A549 (cell line): ENCODE data around the gene STYK1. TPM values are rescaled to one million over a fixed set of nuclear protein-coding genes. Genes with fewer than 3 reads are reported as not detected.

Experiments used
- ATAC-seq, 2 experiments: fragments of 200-7000 bp in 1 of 2; fragments of >200 bp in 1 of 2; cut with Nextera tagmentation in 1 of 2; cut with Tn5 transposase in 1 of 2; 3 replicates each; pipeline versions ENCODE4 v1.8.0 to v1.9.1; 2018 to 2020; ENCODE audit warnings: mild to moderate bottlenecking in 1 of 2, moderate library complexity in 1 of 2
- CTCF ChIA-PET: fragments of 300-600 bp; sonication (Branson Sonifier 250); formaldehyde crosslinking; extraction: SDS; loops from one replicate; lab custom pipeline; 2021; ENCODE audit warnings: antibody characterized with exemption, inconsistent platforms; lab: Yijun Ruan, JAX
- POLR2A ChIA-PET: fragments of 350-600 bp; formaldehyde crosslinking; extraction: SDS; loops from one replicate; lab custom pipeline; 2021; ENCODE audit warnings: antibody characterized with exemption, inconsistent platforms; lab: Yijun Ruan, JAX
- DNase-seq, 2 experiments: peaks; one replicate each; pipeline versions ENCODE4 v3.0.0 to v3.0.0-alpha.2; 2011 to 2016; ENCODE audit warnings: low read depth in 1 of 2, low spot score in 1 of 2
- FAIRE-seq: peaks from 2 replicates; lab custom pipeline; 2011; peaks lifted over from hg19 to GRCh38; lab: Jason Lieb, UNC
- H3K27ac ChIP-seq, 2 experiments: fragments of >200 bp; sonication (Bioruptor Twin); formaldehyde crosslinking; 3 replicates each; pipeline ENCODE4 v1.5.1; 2016 to 2017
- H3K4me1 ChIP-seq: fragments of >200 bp; sonication (Bioruptor Twin); formaldehyde crosslinking; 3 replicates; pipeline ENCODE4 v1.6.1; 2016
- H3K4me2 ChIP-seq: fragments of >200 bp; sonication (Bioruptor Twin); formaldehyde crosslinking; 3 replicates; pipeline ENCODE4 v1.6.1; 2016
- H3K4me3 ChIP-seq: fragments of >200 bp; sonication (Bioruptor Twin); formaldehyde crosslinking; 3 replicates; pipeline ENCODE4 v1.5.1; 2016
- H3K9me3 ChIP-seq: fragments of >200 bp; sonication (Bioruptor Twin); formaldehyde crosslinking; 3 replicates; pipeline ENCODE4 v1.6.1; 2016
- ATOH8 ChIP-seq: fragments of 250-450 bp; sonication (Bioruptor Pico); IDR thresholded peaks from 2 replicates; pipeline ENCODE4 v1.5.0; 2020; ENCODE audit warnings: low read depth, mild to moderate bottlenecking, moderate library complexity
- BCL3 ChIP-seq: fragments of >200 bp; sonication (Bioruptor Twin); formaldehyde crosslinking; IDR thresholded peaks from 3 replicates; pipeline ENCODE4 v1.6.1; 2016
- BHLHE40 ChIP-seq: IDR thresholded peaks from 2 replicates; pipeline ENCODE4 v1.6.1; 2012; ENCODE audit warnings: low read depth, low read length, inconsistent platforms
- CBX2 ChIP-seq: fragments of 200-600 bp; sonication (generic); IDR thresholded peaks from 2 replicates; pipeline ENCODE4 v1.6.1; 2016; ENCODE audit warnings: low read depth, mild to moderate bottlenecking, borderline replicate concordance
- CBX8 ChIP-seq: fragments of 200-600 bp; sonication (generic); IDR thresholded peaks from 2 replicates; pipeline ENCODE4 v1.6.1; 2016
- CEBPB ChIP-seq, 2 experiments: fragments of >200 bp in 1 of 2; sonication (Bioruptor Twin) in 1 of 2; formaldehyde crosslinking in 1 of 2; IDR thresholded peaks; 2 replicates each; pipeline ENCODE4 v1.6.1; 2012 to 2016
- CHD4 ChIP-seq: fragments of 200-600 bp; sonication (generic); IDR thresholded peaks from 2 replicates; pipeline ENCODE4 v1.6.1; 2016; ENCODE audit warnings: antibody characterized with exemption, mild to moderate bottlenecking, borderline replicate concordance
- EHMT2 ChIP-seq: fragments of 200-600 bp; sonication (generic); IDR thresholded peaks from 2 replicates; pipeline ENCODE4 v1.6.1; 2016; ENCODE audit warnings: antibody characterized with exemption, low read depth, mild to moderate bottlenecking, moderate library complexity
- ESRRA ChIP-seq: fragments of 150-350 bp; IDR thresholded peaks from 2 replicates; pipeline ENCODE4 v1.6.1; 2014; ENCODE audit warnings: mild to moderate bottlenecking, low read length, borderline replicate concordance
- GATA3 ChIP-seq: IDR thresholded peaks from 2 replicates; pipeline ENCODE4 v1.6.1; 2012; ENCODE audit warnings: borderline replicate concordance
- HES2 ChIP-seq: fragments of >200 bp; sonication (Bioruptor Twin); formaldehyde crosslinking; IDR thresholded peaks from 2 replicates; pipeline ENCODE4 v1.6.1; 2016
- HMGXB4 ChIP-seq: fragments of 250-450 bp; sonication (Bioruptor Pico); IDR thresholded peaks from 2 replicates; pipeline ENCODE4 v1.5.0; 2021; ENCODE audit warnings: mild to moderate bottlenecking, moderate library complexity, borderline replicate concordance
- HOXB13 ChIP-seq: fragments of 250-450 bp; sonication (Bioruptor Pico); IDR thresholded peaks from 2 replicates; pipeline ENCODE4 v1.5.0; 2020; ENCODE audit warnings: low read depth, mild to moderate bottlenecking, moderate library complexity
- HOXB5 ChIP-seq: fragments of 250-450 bp; sonication (Bioruptor Pico); IDR thresholded peaks from 2 replicates; pipeline ENCODE4 v1.5.0; 2020; ENCODE audit warnings: mild to moderate bottlenecking, moderate library complexity
- JUN ChIP-seq, 2 experiments: fragments of >200 bp; sonication (Bioruptor Twin); formaldehyde crosslinking; IDR thresholded peaks; 2 replicates in 1 of 2; 3 replicates in 1 of 2; pipeline ENCODE4 v1.6.1; 2016 to 2017
- MYC ChIP-seq: IDR thresholded peaks from 2 replicates; pipeline ENCODE4 v1.6.1; 2012; ENCODE audit warnings: mild to moderate bottlenecking, inconsistent platforms, low read length, improper control_type of control experiment, borderline replicate concordance
- NPAS2 ChIP-seq: fragments of 250-450 bp; sonication (Bioruptor Pico); IDR thresholded peaks from 2 replicates; pipeline ENCODE4 v1.8.0; 2022; ENCODE audit warnings: mild to moderate bottlenecking, moderate library complexity, borderline replicate concordance
- PBX3 ChIP-seq: IDR thresholded peaks from 2 replicates; pipeline ENCODE4 v1.6.1; 2012
- POLR2A ChIP-seq: IDR thresholded peaks from 2 replicates; pipeline ENCODE4 v1.6.1; 2012; ENCODE audit warnings: mild to moderate bottlenecking, low read length
- REST ChIP-seq: fragments of 200-600 bp; sonication (generic); IDR thresholded peaks from 2 replicates; pipeline ENCODE4 v1.6.1; 2016; ENCODE audit warnings: antibody characterized with exemption, mild to moderate bottlenecking, moderate library complexity
- RFX5 ChIP-seq: fragments of 450-650 bp; IDR thresholded peaks from 2 replicates; pipeline ENCODE4 v1.7.1; 2014; ENCODE audit warnings: antibody characterized with exemption, mild to moderate bottlenecking, moderate library complexity
- SMC3 ChIP-seq: fragments of >200 bp; sonication (Bioruptor Twin); formaldehyde crosslinking; IDR thresholded peaks from 3 replicates; pipeline ENCODE4 v1.6.1; 2018; ENCODE audit warnings: inconsistent platforms
- SREBF2 ChIP-seq: fragments of 450-650 bp; IDR thresholded peaks from 2 replicates; pipeline ENCODE4 v1.6.1; 2014; ENCODE audit warnings: mild to moderate bottlenecking, moderate library complexity
- USF2 ChIP-seq: fragments of 450-650 bp; IDR thresholded peaks from 2 replicates; pipeline ENCODE4 v1.6.1; 2014; ENCODE audit warnings: antibody characterized with exemption
- ZSCAN20 ChIP-seq: fragments of 250-450 bp; sonication (Bioruptor Pico); IDR thresholded peaks from 2 replicates; pipeline ENCODE4 v1.8.0; 2022; ENCODE audit warnings: mild to moderate bottlenecking, moderate library complexity
- WGBS: methylation state at CpG from one replicate; pipeline ENCODE4 v1.1.6; 2017; ENCODE audit errors: missing lambda C conversion rate; 5-methylcytosine and 5-hydroxymethylcytosine counted together
- polyA plus RNA-seq, 4 experiments: library from polyadenylated mRNA; depleted of rRNA in 3 of 4; stranded (reverse); fragments of >200 nt; fragmentation: RNase III in 1 of 4; extraction: RNeasy Plus Mini Kit Qiagen cat#74134 plus additional on column Dnase treatment in 1 of 4; gene quantifications; 2 replicates in 3 of 4; 3 replicates in 1 of 4; pipeline ENCODE4 v1.2.3, GENCODE V29; 2011 to 2017

Gene STYK1
- polyA plus RNA-seq, 2 of the 4 experiments (the other 2 are of a cell fraction): 0.32 to 0.56 TPM

- no peak for TF ChIP-seq USF2
Measured at GRCh38 chr12:10633541-10633940, 40.3 kb downstream of the STYK1 start (continued).

- H3K27ac ChIP-seq: no peak overlapping the region
- FAIRE-seq (no peak), DNase-seq (no peak)
- no peak overlapping the region for H3K4me2 ChIP-seq
- TF ChIP-seq CHD4 (no peak), MYC (no peak), NPAS2 (CRISPR knock-in tag) (no peak), BHLHE40 (no peak), RFX5 (no peak), HMGXB4 (CRISPR knock-in tag) (no peak), GATA3 (no peak), REST (no peak), CBX8 (no peak), BCL3 (no peak), HOXB5 (CRISPR knock-in tag) (no peak), HOXB13 (no peak), HES2 (no peak), POLR2A (no peak), EHMT2 (no peak), SMC3 (no peak), CEBPB (IDR thresholded peaks at IDR 0.05) (no peak), ESRRA (no peak), JUN (IDR thresholded peaks at IDR 0.05) (no peak)
- TF ChIP-seq, all 56 proteins: peak for 0
- Histone ChIP-seq H3K4me3 (no peak overlapping the region), H3K9me3 (no peaks in the 10 kb centered on the region), H3K4me1 (no peaks in the 10 kb centered on the region)
- ChIA-PET CTCF (no interaction called here), POLR2A (no interaction called here)
- no peak for ATAC-seq
Measured at GRCh38 chr12:10632226-10632625, 41.6 kb downstream of the STYK1 start.

GRCh38 chr12:10624605-10625004 lies 49.2 kb downstream of the STYK1 start:
- ATAC-seq (no peak), DNase-seq (no peak), FAIRE-seq (no peak)
- Histone ChIP-seq H3K27ac (no peak overlapping the region), H3K4me2 (no peak overlapping the region), H3K9me3 (no peaks in the 10 kb centered on the region), H3K4me3 (no peak overlapping the region), H3K4me1 (no peaks in the 10 kb centered on the region)
- no peak for TF ChIP-seq ATOH8 (CRISPR knock-in tag)
- no peak for TF ChIP-seq CBX2
- TF ChIP-seq GATA3: no peak
- no peak for TF ChIP-seq SREBF2
- TF ChIP-seq NPAS2 (CRISPR knock-in tag): no peak
- TF ChIP-seq PBX3: no peak
- TF ChIP-seq MYC: no peak
- TF ChIP-seq BHLHE40: no peak
- TF ChIP-seq ZSCAN20 (CRISPR knock-in tag): no peak
- POLR2A ChIA-PET: no interaction called here
- 71% methylated on average over 3 of the region's 3 CpGs for WGBS
- CTCF ChIA-PET: interaction anchor here (1.4 kb wide), 1 partner anchor 389 kb away, joined by 3 read pairs; no protein-coding TSS in a partner anchor
